ENCODE data around the gene RAB26. TPM values are rescaled to one million over a fixed set of nuclear protein-coding genes. Genes with fewer than 3 reads are reported as not detected.
"Not testable (repeated sequence)": the region's sequence is repeated elsewhere in the genome, so short reads cannot be mapped to it uniquely, and the experiment has no call there.

RAB26 gene
- total RNA-seq, 1 experiment from 2014 or later, result 1.0 TPM

DNA sequence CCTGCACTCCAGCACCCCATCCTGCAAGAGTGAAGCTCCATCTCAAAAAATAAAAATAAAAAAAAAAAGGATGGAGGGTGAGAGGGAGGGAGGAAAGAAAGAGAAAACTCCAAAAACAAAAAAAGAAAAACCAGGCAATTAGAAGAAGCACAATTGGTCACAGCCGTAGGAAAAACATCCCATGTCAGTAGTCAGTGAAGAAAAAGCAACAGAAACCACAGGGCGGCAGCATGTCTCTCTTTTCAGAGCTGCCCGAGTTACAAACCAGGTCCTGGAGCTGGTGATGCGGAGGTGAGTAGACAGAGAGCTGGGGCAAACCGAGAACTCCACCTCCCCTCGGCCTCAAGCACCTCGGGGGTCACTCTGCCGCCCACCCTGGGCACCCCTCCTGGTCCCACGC lies 27.1 kb upstream of the RAB26 start:
- not testable (repeated sequence) for H3K27me3 Mint-ChIP-seq (ENCODE audit: insufficient read depth, unreplicated experiment); H3K9me3 Mint-ChIP-seq (ENCODE audit: unreplicated experiment); BruUV-seq (replicated peaks); H3K27ac Mint-ChIP-seq (ENCODE audit: low read depth, unreplicated experiment); H3K36me3 Mint-ChIP-seq (ENCODE audit: insufficient read depth, unreplicated experiment)
- CTCF ChIA-PET, result interaction anchor here (0.6 to 4.1 kb wide), 18 partner anchors 11 to 978 kb away, joined by 3 to 41 read pairs (median 4); partner anchors contain the start of genes PGP and ZSCAN10
- Mint-ChIP-seq H3K4me3 (ENCODE audit: unreplicated experiment) (peak overlapping the region; percentile 47), H3K4me1 (ENCODE audit: insufficient read depth, unreplicated experiment) (peaks cover 19% of the 10 kb centered on the region)
- intact Hi-C loops (cut with micrococcal nuclease), result loop anchor here (1.0 kb wide), 1 partner anchor 19 kb away; no protein-coding TSS in a partner anchor
- peak; percentile 66 for DNase-seq (ENCODE audit: unreplicated experiment)
- TF ChIP-seq, protein P1, sequence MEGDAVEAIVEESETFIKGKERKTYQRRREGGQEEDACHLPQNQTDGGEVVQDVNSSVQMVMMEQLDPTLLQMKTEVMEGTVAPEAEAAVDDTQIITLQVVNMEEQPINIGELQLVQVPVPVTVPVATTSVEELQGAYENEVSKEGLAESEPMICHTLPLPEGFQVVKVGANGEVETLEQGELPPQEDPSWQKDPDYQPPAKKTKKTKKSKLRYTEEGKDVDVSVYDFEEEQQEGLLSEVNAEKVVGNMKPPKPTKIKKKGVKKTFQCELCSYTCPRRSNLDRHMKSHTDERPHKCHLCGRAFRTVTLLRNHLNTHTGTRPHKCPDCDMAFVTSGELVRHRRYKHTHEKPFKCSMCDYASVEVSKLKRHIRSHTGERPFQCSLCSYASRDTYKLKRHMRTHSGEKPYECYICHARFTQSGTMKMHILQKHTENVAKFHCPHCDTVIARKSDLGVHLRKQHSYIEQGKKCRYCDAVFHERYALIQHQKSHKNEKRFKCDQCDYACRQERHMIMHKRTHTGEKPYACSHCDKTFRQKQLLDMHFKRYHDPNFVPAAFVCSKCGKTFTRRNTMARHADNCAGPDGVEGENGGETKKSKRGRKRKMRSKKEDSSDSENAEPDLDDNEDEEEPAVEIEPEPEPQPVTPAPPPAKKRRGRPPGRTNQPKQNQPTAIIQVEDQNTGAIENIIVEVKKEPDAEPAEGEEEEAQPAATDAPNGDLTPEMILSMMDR (IDR thresholded peaks at IDR 0.05; ENCODE audit: unreplicated experiment), result peak; percentile 37
- POLR2A ChIA-PET, result interaction anchor here (0.8 to 2.3 kb wide), 6 partner anchors 19 to 33 kb away, joined by 3 to 13 read pairs (median 5); partner anchors contain the start of gene TRAF7

GRCh38 chr16:2121853-2122252 lies 26.6 kb upstream of the RAB26 start:
- no TSS peak for BruUV-seq (replicated peaks)
- Mint-ChIP-seq H3K27me3 (ENCODE audit: insufficient read depth, unreplicated experiment) (no peaks in the 10 kb centered on the region), H3K4me1 (ENCODE audit: insufficient read depth, unreplicated experiment) (peaks cover 20% of the 10 kb centered on the region), H3K36me3 (ENCODE audit: insufficient read depth, unreplicated experiment) (peaks cover 7% of the 10 kb centered on the region), H3K9me3 (ENCODE audit: unreplicated experiment) (no peaks in the 10 kb centered on the region), H3K4me3 (ENCODE audit: unreplicated experiment) (peak overlapping the region; percentile 47), H3K27ac (ENCODE audit: low read depth, unreplicated experiment) (no peak overlapping the region)
- intact Hi-C loops (cut with micrococcal nuclease), result loop anchor here (1.0 kb wide), 1 partner anchor 18 kb away; no protein-coding TSS in a partner anchor
- no peak for DNase-seq (ENCODE audit: unreplicated experiment)
- ChIA-PET CTCF (interaction anchor here (0.6 to 4.1 kb wide), 17 partner anchors 15 to 180 kb away, joined by 3 to 41 read pairs (median 4); partner anchors contain the start of gene PGP), POLR2A (interaction anchor here (0.6 to 2.3 kb wide), 7 partner anchors 18 to 90 kb away, joined by 3 to 13 read pairs (median 4); partner anchors contain the start of gene TRAF7)
- TF ChIP-seq, protein P1 (IDR thresholded peaks at IDR 0.05; ENCODE audit: unreplicated experiment), result no peak

DNA sequence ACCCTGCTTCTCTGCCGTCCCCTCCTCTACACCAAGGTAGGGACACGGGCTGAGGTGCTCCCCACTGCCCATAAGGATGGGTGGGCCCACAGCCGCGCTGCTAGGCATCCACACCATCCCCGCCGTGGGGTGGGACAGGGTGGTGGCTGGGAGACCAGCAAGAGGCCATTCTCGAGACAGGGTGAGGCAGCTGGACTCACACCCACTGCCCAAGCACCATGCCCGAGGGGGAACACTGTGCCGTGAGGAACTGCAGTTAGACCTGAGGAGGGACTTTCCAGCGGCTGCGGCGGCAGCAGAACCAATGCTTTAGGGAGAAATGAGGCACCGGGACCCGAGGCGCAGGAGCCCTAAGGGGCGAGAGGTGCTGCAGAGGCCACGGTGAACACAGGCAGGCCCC lies 26.0 kb upstream of the RAB26 start:
- DNase-seq (ENCODE audit: unreplicated experiment), result no peak
- no peak overlapping the region for H3K4me3 Mint-ChIP-seq (ENCODE audit: unreplicated experiment)
- H3K27ac Mint-ChIP-seq (ENCODE audit: low read depth, unreplicated experiment), result no peak overlapping the region
- no peaks in the 10 kb centered on the region for H3K9me3 Mint-ChIP-seq (ENCODE audit: unreplicated experiment)
- BruUV-seq (replicated peaks), result no TSS peak
- H3K36me3 Mint-ChIP-seq (ENCODE audit: insufficient read depth, unreplicated experiment), result peaks cover 7% of the 10 kb centered on the region
- CTCF ChIA-PET, result interaction anchor here (0.6 to 4.1 kb wide), 9 partner anchors 18 to 181 kb away, joined by 3 to 41 read pairs (median 4); no protein-coding TSS in a partner anchor
- TF ChIP-seq, protein P1 (IDR thresholded peaks at IDR 0.05; ENCODE audit: unreplicated experiment), result no peak
- intact Hi-C loops (cut with micrococcal nuclease), result no loop called here
- POLR2A ChIA-PET, result interaction anchor here (0.6 to 2.3 kb wide), 5 partner anchors 18 to 90 kb away, joined by 3 to 13 read pairs (median 6); partner anchors contain the start of gene TRAF7
- H3K4me1 Mint-ChIP-seq (ENCODE audit: insufficient read depth, unreplicated experiment), result peaks cover 26% of the 10 kb centered on the region
- no peaks in the 10 kb centered on the region for H3K27me3 Mint-ChIP-seq (ENCODE audit: insufficient read depth, unreplicated experiment)

DNA sequence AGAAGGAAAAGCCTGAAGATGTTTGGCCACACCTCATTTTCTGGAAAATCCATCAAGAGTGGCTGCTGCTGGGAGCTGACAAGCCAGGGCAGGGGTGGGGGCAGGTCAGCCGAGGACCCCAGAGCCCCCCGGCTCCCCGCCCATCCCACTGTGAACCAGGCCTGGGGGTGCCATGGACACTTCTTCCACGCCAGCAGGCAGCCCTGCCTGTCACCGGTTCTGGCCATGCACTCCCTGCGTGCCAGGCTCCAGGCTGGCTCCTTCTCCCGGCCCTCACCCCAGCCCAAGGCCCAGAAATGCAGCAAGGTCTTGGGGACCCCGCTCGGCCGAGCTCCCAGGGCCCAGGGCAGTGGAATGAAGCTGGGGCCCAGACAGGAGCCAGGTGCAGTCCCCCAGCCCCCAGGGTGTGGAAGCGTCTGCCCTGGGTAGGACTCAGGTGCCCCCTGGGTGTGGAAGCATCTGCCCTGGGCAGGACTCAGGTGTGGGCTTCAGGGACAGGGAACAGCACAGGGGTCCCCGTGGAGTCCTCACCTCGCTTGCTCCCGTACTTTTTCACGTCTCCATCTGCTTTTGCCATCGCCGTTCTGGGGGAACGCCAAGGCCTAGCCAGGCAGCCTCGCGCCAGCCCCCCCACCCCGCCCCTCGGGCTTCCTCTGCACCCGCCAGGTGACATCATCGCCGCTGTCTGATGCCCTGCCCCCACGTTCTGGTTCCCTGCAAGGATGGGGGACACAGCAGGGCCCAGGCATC lies 25.3 kb upstream of the RAB26 start:
- POLR2A ChIA-PET, result interaction anchor here (2.3 kb wide), 1 partner anchor 17 kb away, joined by 13 read pairs; no protein-coding TSS in a partner anchor
- BruUV-seq (replicated peaks); H3K9me3 Mint-ChIP-seq (ENCODE audit: unreplicated experiment); H3K27ac Mint-ChIP-seq (ENCODE audit: low read depth, unreplicated experiment); H3K27me3 Mint-ChIP-seq (ENCODE audit: insufficient read depth, unreplicated experiment); H3K4me3 Mint-ChIP-seq (ENCODE audit: unreplicated experiment); intact Hi-C loops (cut with micrococcal nuclease); H3K36me3 Mint-ChIP-seq (ENCODE audit: insufficient read depth, unreplicated experiment); DNase-seq (ENCODE audit: unreplicated experiment): not testable (repeated sequence)
- peaks cover 26% of the 10 kb centered on the region for H3K4me1 Mint-ChIP-seq (ENCODE audit: insufficient read depth, unreplicated experiment)
- CTCF ChIA-PET, result interaction anchor here (1.7 to 4.1 kb wide), 2 partner anchors 18 to 28 kb away, joined by 3 to 41 read pairs; no protein-coding TSS in a partner anchor

GRCh38 chr16:2123706-2124376 lies 24.6 kb upstream of the RAB26 start:
- ChIA-PET CTCF (interaction anchor here (0.6 to 4.1 kb wide), 3 partner anchors 17 to 244 kb away, joined by 3 to 41 read pairs (median 3); no protein-coding TSS in a partner anchor), POLR2A (interaction anchor here (1.1 to 3.2 kb wide), 3 partner anchors 30 to 116 kb away, joined by 5 to 12 read pairs (median 7); partner anchors contain the start of gene TRAF7)
- BruUV-seq (replicated peaks); intact Hi-C loops (cut with micrococcal nuclease); H3K27me3 Mint-ChIP-seq (ENCODE audit: insufficient read depth, unreplicated experiment); H3K9me3 Mint-ChIP-seq (ENCODE audit: unreplicated experiment); H3K36me3 Mint-ChIP-seq (ENCODE audit: insufficient read depth, unreplicated experiment): not testable (repeated sequence)
- H3K4me1 Mint-ChIP-seq (ENCODE audit: insufficient read depth, unreplicated experiment), result peaks cover 31% of the 10 kb centered on the region
- DNase-seq (ENCODE audit: unreplicated experiment), result peak; percentile 63
- H3K4me3 Mint-ChIP-seq (ENCODE audit: unreplicated experiment), result peak overlapping the region; percentile 60
- peak overlapping the region; percentile 79 for H3K27ac Mint-ChIP-seq (ENCODE audit: low read depth, unreplicated experiment)

DNA sequence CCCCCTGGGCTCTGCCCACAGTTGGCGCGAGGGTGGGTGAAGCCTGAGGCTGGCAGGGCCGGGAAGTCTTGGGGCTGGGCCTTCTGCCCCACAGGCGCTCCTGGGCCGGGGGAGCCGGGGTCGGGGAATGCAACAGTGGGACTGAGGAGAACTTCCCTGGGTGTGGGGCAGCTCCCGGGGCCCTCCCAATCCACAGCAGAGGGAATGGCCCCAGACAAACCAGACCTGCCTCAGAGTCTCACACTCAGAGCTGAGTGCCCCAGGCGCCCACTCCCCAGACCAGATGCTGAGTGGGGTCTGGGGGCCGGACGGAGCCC lies 24.1 kb upstream of the RAB26 start:
- Mint-ChIP-seq H3K27ac (ENCODE audit: low read depth, unreplicated experiment) (peak overlapping the region; percentile 79), H3K4me1 (ENCODE audit: insufficient read depth, unreplicated experiment) (peaks cover 31% of the 10 kb centered on the region), H3K4me3 (ENCODE audit: unreplicated experiment) (peak overlapping the region; percentile 60)
- BruUV-seq (replicated peaks); H3K27me3 Mint-ChIP-seq (ENCODE audit: insufficient read depth, unreplicated experiment); H3K9me3 Mint-ChIP-seq (ENCODE audit: unreplicated experiment); intact Hi-C loops (cut with micrococcal nuclease); H3K36me3 Mint-ChIP-seq (ENCODE audit: insufficient read depth, unreplicated experiment): not testable (repeated sequence)
- ChIA-PET POLR2A (interaction anchor here (1.1 to 3.2 kb wide), 3 partner anchors 30 to 116 kb away, joined by 5 to 12 read pairs (median 7); partner anchors contain the start of gene TRAF7), CTCF (interaction anchor here (0.7 to 1.0 kb wide), 2 partner anchors 16 to 112 kb away, joined by 3 read pairs; no protein-coding TSS in a partner anchor)
- peak; percentile 32 for DNase-seq (ENCODE audit: unreplicated experiment)

Measured in MCF 10A (cell line).